Heart left ventricle (tissue), 16 donors: ENCODE data around the gene GART. TPM values are rescaled to one million over a fixed set of nuclear protein-coding genes. Genes with fewer than 3 reads are reported as not detected.

Experiments
- ATAC-seq, 4 donors: fragments of 200-7000 bp; cut with Tn5 transposase; one replicate each; pipeline ENCODE4 v1.9.1; 2020 to 2022; ENCODE audit warnings: moderate library complexity in 4 of 4, mild to moderate bottlenecking in 3 of 4, moderate number of reproducible peaks in 1 of 4
- DNase-seq, 5 donors: peaks; one replicate each; pipeline ENCODE4 v3.0.0-alpha.2; 2020
- H3K27ac ChIP-seq, 12 donors: fragments of 200-600 bp; sonication (generic) in 4 of 12; one replicate each; pipeline versions ENCODE4 v1.5.0 to v1.8.0; 2016 to 2022; ENCODE audit warnings: mild to moderate bottlenecking in 2 of 12
- H3K27me3 ChIP-seq, 9 donors: fragments of 200-600 bp; sonication (generic) in 2 of 9; one replicate each; pipeline versions ENCODE4 v1.5.1 to v1.8.0; 2016 to 2022; ENCODE audit warnings: mild to moderate bottlenecking in 3 of 9
- H3K36me3 ChIP-seq, 9 donors: fragments of 200-600 bp; sonication (generic) in 2 of 9; one replicate each; pipeline versions ENCODE4 v1.5.0 to v1.8.0; 2018 to 2022; ENCODE audit warnings: mild to moderate bottlenecking in 2 of 9
- H3K4me1 ChIP-seq, 12 donors: fragments of 200-600 bp; sonication (generic) in 4 of 12; one replicate each; pipeline versions ENCODE4 v1.5.0 to v1.8.0; 2016 to 2022; ENCODE audit warnings: mild to moderate bottlenecking in 3 of 12
- H3K4me3 ChIP-seq, 12 donors: fragments of 200-600 bp; sonication (generic) in 4 of 12; one replicate each; pipeline versions ENCODE4 v1.5.0 to v1.8.0; 2017 to 2022; ENCODE audit warnings: mild to moderate bottlenecking in 9 of 12, moderate library complexity in 4 of 12
- H3K9me3 ChIP-seq, 12 donors: fragments of 200-600 bp; sonication (generic) in 4 of 12; one replicate each; pipeline versions ENCODE4 v1.5.0 to v1.8.0; 2016 to 2022; ENCODE audit warnings: mild to moderate bottlenecking in 1 of 12
- POLR2A ChIP-seq, 2 donors: fragments of 450-650 bp; IDR thresholded peaks; one replicate each; pipeline ENCODE4 v1.6.1; 2017; ENCODE audit warnings: antibody characterized with exemption in 2 of 2, mild to moderate bottlenecking in 2 of 2, moderate library complexity in 2 of 2
- WGBS, 4 donors: extraction: QIAGEN DNeasy Blood & Tissue Kit in 2 of 4; methylation state at CpG; one replicate each; pipeline versions ENCODE4 v1.1.5 to v1.1.7; 2013 to 2018; 5-methylcytosine and 5-hydroxymethylcytosine counted together
- intact Hi-C, 10 donors: fragments of 100-400 bp; cut with DNase I; formaldehyde crosslinking; loops; one replicate each; pipeline versions ENCODE4 v1.11.1 to v1.14.2; 2022
- polyA plus RNA-seq, 2 donors: library from polyadenylated mRNA; stranded (reverse); fragments of 200-250 nt; gene quantifications; one replicate each; pipeline ENCODE4 v1.2.3, GENCODE V29; 2013
- total RNA-seq, 9 donors: library from RNA; depleted of rRNA in 2 of 9; stranded (reverse); fragments of >200 nt in 2 of 9; fragmentation: NEBNext Ultra II Directional in 3 of 9; extraction: Animal tissue kit (Norgen Biotek cat#: 25700) in 3 of 9; gene quantifications; one replicate each; pipeline versions ENCODE4 v1.1.0 to v1.2.4, GENCODE V29; 2016 to 2023
- TF ChIP-seq, protein P1 (sequence below), 12 donors: fragments of 200-600 bp; sonication (generic) in 4 of 12; IDR thresholded peaks; one replicate each; pipeline versions ENCODE4 v1.5.0 to v1.8.0; 2018 to 2022; ENCODE audit warnings: antibody characterized with exemption in 12 of 12, mild to moderate bottlenecking in 5 of 12
- donor health status: ischemic (EF 13 %, LVEDD 7.1; RV severe dilation, severe dysfunction).
- donor health status: healthy with polysubstance abuse.
- donor health status: DM: no; HTN: yes; CAD: no.
- donor health status: DM: no; HTN: no; CAD: no.
- donor health status: ischemic (EF 25% LVEDD 6.9; RV normal size, moderate dysfunction).
- donor health status: ischemic (EF 25% LVEDD 5.7; RV mildly dilated, moderate dysfunction).
- donor health status: healthy.
- donor health status: DM: yes; HTN: yes; CAD: no.
- donor health status: ischemic (EF 35%, LVEDD 5.7; RV mildly dilated, moderate dysfunction).
- donor health status: nonischemic (EF 11% LVEDD 7.7; RV severe dilation, severe dysfunction).
- donor health status: DM: yes; HTN: yes; CAD: no.
- donor health status: PGD.
- donor health status: ischemic (EF 29% LVEDD 5.4; RV normal size, mild dysfunction).
- donor health status: nonischemic (EF 23%, LVEDD 6.1; RV moderate dilation, normal function).

Gene GART
- total and polyA plus RNA-seq, 11 donors, result 9.0 to 53.1 (median 40.7) TPM

DNA sequence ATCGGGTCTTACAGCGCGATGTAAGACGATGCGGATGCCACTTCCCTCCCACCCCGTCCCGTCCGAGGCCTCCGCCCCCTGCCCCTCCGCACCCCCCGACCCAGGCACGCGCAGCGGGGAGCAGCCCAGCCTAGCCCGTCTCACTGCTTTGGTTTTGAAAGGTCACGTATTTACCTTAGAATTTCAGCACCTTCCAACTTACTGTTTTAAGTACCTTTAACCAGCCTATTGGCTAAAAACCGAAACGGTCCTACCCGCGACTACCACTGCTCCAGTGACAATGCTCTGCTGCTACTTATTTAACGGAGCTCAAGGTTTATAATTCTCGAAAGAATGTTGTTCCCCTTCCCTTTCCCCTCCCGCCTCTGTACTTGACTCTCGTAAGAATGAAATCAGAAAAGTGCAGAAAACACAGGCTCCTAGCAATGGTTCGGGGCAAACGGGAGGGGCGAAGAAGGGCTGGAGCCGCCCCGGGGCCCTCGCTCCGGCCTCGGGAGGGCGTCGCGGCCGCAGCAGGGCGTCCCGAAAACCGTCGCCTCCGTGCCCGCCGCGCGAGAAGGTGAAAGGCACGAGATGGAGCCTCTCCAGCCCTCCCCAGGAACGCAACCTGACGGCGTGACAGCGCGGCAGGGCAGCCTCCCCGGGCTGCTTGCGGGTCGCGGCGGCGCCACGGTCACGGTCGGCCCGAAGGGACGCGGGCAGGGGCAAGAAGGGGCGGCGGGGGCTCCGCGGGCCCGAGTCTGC, 62.8 kb downstream of the GART start:
- Histone ChIP-seq H3K4me1 (peaks cover 0 to 26% (median 12%) of the 10 kb centered on the region in 12 donors), H3K27ac (peak overlapping the region; percentile 87 to 100 (median 98)), H3K36me3 (no peaks in the 10 kb centered on the region), H3K4me3 (peak overlapping the region; percentile 61 to 98 (median 90)), H3K9me3 (no peaks in the 10 kb centered on the region), H3K27me3 (no peaks in the 10 kb centered on the region)
- ATAC-seq (peak in 2 of 4 donors; percentile 37 to 43), DNase-seq (peak; percentile 26 to 73 (median 39))
- TF ChIP-seq, protein P1, sequence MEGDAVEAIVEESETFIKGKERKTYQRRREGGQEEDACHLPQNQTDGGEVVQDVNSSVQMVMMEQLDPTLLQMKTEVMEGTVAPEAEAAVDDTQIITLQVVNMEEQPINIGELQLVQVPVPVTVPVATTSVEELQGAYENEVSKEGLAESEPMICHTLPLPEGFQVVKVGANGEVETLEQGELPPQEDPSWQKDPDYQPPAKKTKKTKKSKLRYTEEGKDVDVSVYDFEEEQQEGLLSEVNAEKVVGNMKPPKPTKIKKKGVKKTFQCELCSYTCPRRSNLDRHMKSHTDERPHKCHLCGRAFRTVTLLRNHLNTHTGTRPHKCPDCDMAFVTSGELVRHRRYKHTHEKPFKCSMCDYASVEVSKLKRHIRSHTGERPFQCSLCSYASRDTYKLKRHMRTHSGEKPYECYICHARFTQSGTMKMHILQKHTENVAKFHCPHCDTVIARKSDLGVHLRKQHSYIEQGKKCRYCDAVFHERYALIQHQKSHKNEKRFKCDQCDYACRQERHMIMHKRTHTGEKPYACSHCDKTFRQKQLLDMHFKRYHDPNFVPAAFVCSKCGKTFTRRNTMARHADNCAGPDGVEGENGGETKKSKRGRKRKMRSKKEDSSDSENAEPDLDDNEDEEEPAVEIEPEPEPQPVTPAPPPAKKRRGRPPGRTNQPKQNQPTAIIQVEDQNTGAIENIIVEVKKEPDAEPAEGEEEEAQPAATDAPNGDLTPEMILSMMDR (IDR thresholded peaks at IDR 0.05), result peak in 3 of 12 donors; percentile 9 to 31 (median 18)
- no peak for TF ChIP-seq POLR2A (IDR thresholded peaks at IDR 0.05)
- WGBS, 4 donors, result 0 to 1% (median 1%) methylated on average over 32 to 68 of the region's 68 CpGs
- intact Hi-C loops, result loop anchor here in 2 of 10 donors (2.0 to 5.0 kb wide), 2 partner anchors 63 to 64 kb away; partner anchors contain the start of genes GART (in 2 of the 2) and SON (in 2 of the 2)

DNA sequence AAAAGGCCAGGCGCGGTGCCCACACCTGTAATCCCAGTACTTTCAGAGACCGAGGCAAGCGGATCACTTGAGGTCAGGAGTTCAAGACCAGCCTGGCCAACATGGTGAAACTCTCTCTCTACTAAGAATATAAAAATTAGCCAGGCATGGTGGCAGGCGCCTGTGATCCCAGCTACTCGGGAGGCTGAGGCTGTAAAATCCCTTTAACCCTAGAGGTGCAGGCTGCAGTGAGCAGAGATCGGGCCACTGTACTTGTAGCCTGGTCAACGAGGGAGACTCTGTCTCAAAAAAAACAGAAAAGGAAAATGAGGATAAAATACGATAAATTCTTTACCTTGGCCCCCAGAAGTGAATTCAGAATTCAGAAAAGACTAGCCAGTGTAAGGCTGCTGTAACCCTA, 63.7 kb downstream of the GART start:
- Histone ChIP-seq H3K27me3 (no peaks in the 10 kb centered on the region), H3K4me3 (peak overlapping the region; percentile 61 to 98 (median 90)), H3K9me3 (no peaks in the 10 kb centered on the region), H3K36me3 (no peaks in the 10 kb centered on the region), H3K4me1 (peaks cover 0 to 26% (median 12%) of the 10 kb centered on the region in 12 donors), H3K27ac (peak overlapping the region in 7 of 12 donors; percentile 96 to 99 (median 98))
- no peak for DNase-seq
- intact Hi-C loops, result loop anchor here in 2 of 10 donors (2.0 to 5.0 kb wide), 2 partner anchors 64 to 65 kb away; partner anchors contain the start of genes GART (in 2 of the 2) and SON (in 2 of the 2)
- WGBS, 4 donors, result 67 to 72% (median 71%) methylated on average over 9 of the region's 9 CpGs
- no peak for ATAC-seq
- TF ChIP-seq, protein P1 (IDR thresholded peaks at IDR 0.05), result no peak
- no peak for TF ChIP-seq POLR2A (IDR thresholded peaks at IDR 0.05)

DNA sequence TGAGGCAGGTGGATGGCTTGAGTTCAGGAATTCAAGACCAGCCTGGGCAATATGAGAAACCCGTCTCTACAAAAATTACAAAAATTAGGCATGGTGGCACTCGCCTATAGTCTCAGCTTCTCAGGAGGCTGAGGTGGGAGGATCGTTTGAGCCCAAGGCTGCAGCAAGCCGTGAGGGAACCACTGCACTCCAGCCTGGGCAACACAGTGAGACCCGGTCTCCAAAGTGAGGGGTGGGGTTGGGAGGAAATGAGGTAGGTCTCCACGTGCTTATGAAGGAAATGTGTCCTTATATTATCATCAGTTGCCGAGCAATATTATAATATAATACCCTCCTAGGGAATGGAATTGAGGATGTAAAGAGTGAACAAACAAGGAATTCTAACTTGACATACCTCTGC, 64.9 kb downstream of the GART start:
- no peaks in the 10 kb centered on the region for H3K27me3 ChIP-seq
- H3K36me3 ChIP-seq, result no peaks in the 10 kb centered on the region
- no peak overlapping the region for H3K27ac ChIP-seq
- no peak for TF ChIP-seq POLR2A (IDR thresholded peaks at IDR 0.05)
- TF ChIP-seq, protein P1 (IDR thresholded peaks at IDR 0.05), result no peak
- 84 to 89% (median 86%) methylated on average over 7 of the region's 7 CpGs for WGBS, 4 donors
- no peak for DNase-seq
- peaks cover 0 to 26% (median 12%) of the 10 kb centered on the region in 12 donors for H3K4me1 ChIP-seq
- intact Hi-C loops, result loop anchor here in 1 of 10 donors (5.0 kb wide), 1 partner anchor 65 kb away; the partner anchor contains the start of genes GART and SON
- no peaks in the 10 kb centered on the region for H3K9me3 ChIP-seq
- no peak for ATAC-seq
- H3K4me3 ChIP-seq, result no peak overlapping the region

DNA sequence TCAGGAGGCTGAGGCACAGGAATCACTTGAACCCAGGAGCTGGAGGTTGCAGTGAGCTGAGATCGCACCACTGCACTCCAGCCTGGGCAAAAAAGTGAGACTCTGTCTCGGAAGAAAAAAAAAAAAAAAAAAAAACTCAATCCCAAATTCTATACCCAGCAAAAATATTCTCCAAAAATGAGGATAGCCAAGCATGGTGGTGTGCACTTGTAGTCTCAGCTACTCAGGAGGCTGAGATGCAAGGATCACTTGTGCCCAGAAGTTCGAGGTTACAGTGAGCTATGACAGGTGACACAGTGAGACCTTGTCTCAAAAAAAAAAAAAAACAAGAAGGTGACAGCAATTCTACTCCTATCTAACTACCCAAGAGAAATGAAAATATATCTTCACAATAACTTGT, 68.6 kb downstream of the GART start:
- intact Hi-C loops, result no loop called here
- no peaks in the 10 kb centered on the region for H3K9me3 ChIP-seq
- H3K4me3 ChIP-seq, result no peak overlapping the region
- H3K27ac ChIP-seq, result no peak overlapping the region
- no peaks in the 10 kb centered on the region for H3K27me3 ChIP-seq
- WGBS, 4 donors, result 92 to 95% (median 94%) methylated on average over 3 of the region's 3 CpGs
- DNase-seq (no peak), ATAC-seq (no peak)
- H3K4me1 ChIP-seq, result peaks cover 0 to 21% (median 4%) of the 10 kb centered on the region in 12 donors
- TF ChIP-seq, protein P1 (IDR thresholded peaks at IDR 0.05), result no peak
- no peak for TF ChIP-seq POLR2A (IDR thresholded peaks at IDR 0.05)
- H3K36me3 ChIP-seq, result no peaks in the 10 kb centered on the region
